GM21360 (cell line): ENCODE measurements around the gene NACC2.

Experiments
- ATAC-seq: cut with Tn5 transposase; IDR thresholded peaks from one replicate; pipeline ENCODE4 v1.9.1; 2021; ENCODE audit warnings: mild to moderate bottlenecking, moderate library complexity; ENCODE audit not compliant: unreplicated experiment

NACC2 gene

GRCh38 chr9:136095070-136096058 lies at the start of gene NACC2:
NACC2 (minus strand) TSS chr9:136095289; CDS start chr9:136050521, 44,768 bp downstream.
- ATAC-seq, result no peak

- no peak for ATAC-seq
These were observed 49.4 kb upstream of the NACC2 start for GRCh38 chr9:136144450-136144849.

- ATAC-seq, result no peak
These were observed 48.3 kb upstream of the NACC2 start for GRCh38 chr9:136143215-136144001.

- ATAC-seq, result no peak
These were observed 47.7 kb upstream of the NACC2 start for GRCh38 chr9:136142859-136143214.

- ATAC-seq, result no peak
These were observed 47.3 kb upstream of the NACC2 start for GRCh38 chr9:136142414-136142796.

GRCh38 chr9:136141682-136142413 lies 46.8 kb upstream of the NACC2 start:
- no peak for ATAC-seq

GRCh38 chr9:136140966-136141365 lies 45.9 kb upstream of the NACC2 start:
- ATAC-seq, result no peak

GRCh38 chr9:136140046-136140445 lies 45.0 kb upstream of the NACC2 start:
- ATAC-seq, result no peak

GRCh38 chr9:136138566-136138965 lies 43.5 kb upstream of the NACC2 start:
- ATAC-seq, result no peak

GRCh38 chr9:136137321-136138265 lies 42.5 kb upstream of the NACC2 start:
- no peak for ATAC-seq

- ATAC-seq, result no peak
These were observed 41.2 kb upstream of the NACC2 start for GRCh38 chr9:136136127-136136925.

- ATAC-seq, result no peak
These were observed 40.4 kb upstream of the NACC2 start for GRCh38 chr9:136135326-136136126.

GRCh38 chr9:136133959-136134484 lies 38.9 kb upstream of the NACC2 start:
- no peak for ATAC-seq

- ATAC-seq, result no peak
These were observed 38.3 kb upstream of the NACC2 start for GRCh38 chr9:136133191-136133958.

GRCh38 chr9:136132512-136133050 lies 37.5 kb upstream of the NACC2 start:
- ATAC-seq, result no peak

GRCh38 chr9:136131629-136132511 lies 36.8 kb upstream of the NACC2 start:
- ATAC-seq, result no peak
